GM12892 (cell line): ENCODE results near the gene FLT4.

Experiments used
- DNase-seq: peaks from one replicate; pipeline ENCODE4 v3.0.0; 2011; ENCODE audit not compliant: insufficient read length
- FAIRE-seq: peaks from 2 replicates; lab custom pipeline; 2011; peaks lifted over from hg19 to GRCh38; lab: Jason Lieb, UNC
- POLR2A ChIP-seq: IDR thresholded peaks from 2 replicates; pipeline ENCODE4 v1.6.1; 2011; ENCODE audit warnings: low read depth, low read length, control low read depth
- POLR2AphosphoS5 ChIP-seq: IDR thresholded peaks from 2 replicates; pipeline ENCODE4 v1.6.1; 2011; ENCODE audit warnings: low read depth, low read length, control low read depth
- TAF1 ChIP-seq: IDR thresholded peaks from 2 replicates; pipeline ENCODE4 v1.6.1; 2011; ENCODE audit warnings: low read depth, mild to moderate bottlenecking, control low read depth, low read length, borderline replicate concordance

FLT4 gene

GRCh38 chr5:180622910-180623309, 26.5 kb downstream of the FLT4 start:
- TF ChIP-seq TAF1: no peak
- TF ChIP-seq POLR2AphosphoS5: no peak
- no peak for TF ChIP-seq POLR2A
- DNase-seq (no peak), FAIRE-seq (no peak)

- no peak for FAIRE-seq
- TF ChIP-seq POLR2AphosphoS5 (no peak), POLR2A (no peak), TAF1 (no peak)
- no peak for DNase-seq
Observed at GRCh38 chr5:180621311-180621710, 28.1 kb downstream of the FLT4 start.

- FAIRE-seq (no peak), DNase-seq (no peak)
- no peak for TF ChIP-seq TAF1
- TF ChIP-seq POLR2AphosphoS5: no peak
- TF ChIP-seq POLR2A: no peak
Observed at GRCh38 chr5:180620014-180620413, 29.4 kb downstream of the FLT4 start.

GRCh38 chr5:180619563-180619915, 29.9 kb downstream of the FLT4 start:
- TF ChIP-seq TAF1: no peak
- TF ChIP-seq POLR2A: no peak
- no peak for TF ChIP-seq POLR2AphosphoS5
- FAIRE-seq: no peak
- DNase-seq: no peak

- DNase-seq: no peak
- TF ChIP-seq TAF1 (no peak), POLR2A (no peak)
- FAIRE-seq: no peak
Observed at GRCh38 chr5:180618829-180619562, 30.4 kb downstream of the FLT4 start.

GRCh38 chr5:180618487-180618828, 30.9 kb downstream of the FLT4 start:
- DNase-seq: no peak
- no peak for FAIRE-seq
- TF ChIP-seq TAF1 (no peak), POLR2A (no peak), POLR2AphosphoS5 (no peak)

- TF ChIP-seq POLR2AphosphoS5 (no peak), POLR2A (no peak), TAF1 (no peak)
- DNase-seq (no peak), FAIRE-seq (no peak)
Observed at GRCh38 chr5:180613814-180614188, 35.6 kb downstream of the FLT4 start.

GRCh38 chr5:180613188-180613813, 36.1 kb downstream of the FLT4 start:
- no peak for TF ChIP-seq TAF1
- TF ChIP-seq POLR2A: no peak
- TF ChIP-seq POLR2AphosphoS5: no peak
- DNase-seq (no peak), FAIRE-seq (no peak)

GRCh38 chr5:180612683-180613082, 36.7 kb downstream of the FLT4 start:
- no peak for TF ChIP-seq TAF1
- no peak for TF ChIP-seq POLR2AphosphoS5
- TF ChIP-seq POLR2A: no peak
- DNase-seq (no peak), FAIRE-seq (no peak)

- DNase-seq: no peak
Observed at GRCh38 chr5:180611140-180611850, 38.1 kb downstream of the FLT4 start.

GRCh38 chr5:180609817-180610550, 39.4 kb downstream of the FLT4 start:
- DNase-seq (no peak), FAIRE-seq (no peak)
- no peak for TF ChIP-seq POLR2AphosphoS5

More at GRCh38 chr5:180611140-180611850, 38.1 kb downstream of the FLT4 start:
- TF ChIP-seq POLR2AphosphoS5 (no peak), TAF1 (no peak), POLR2A (no peak)
- FAIRE-seq: no peak
